IMR-90 (cell line): ENCODE measurements around the gene NMNAT3. TPM values are rescaled to one million over a fixed set of nuclear protein-coding genes. Genes with fewer than 3 reads are reported as not detected.

Experiments
- ATAC-seq: fragments of 200-7000 bp; cut with Tn5 transposase; 2 replicates; pipeline ENCODE4 v1.9.1; 2020; ENCODE audit warnings: low read depth, mild to moderate bottlenecking, moderate library complexity
- BruUV-seq: library from RNA; stranded (reverse); fragments of 400-500 nt; replicated peaks from 2 replicates; lab custom pipeline; 2021; lab: Mats Ljungman, UMichigan
- CTCF ChIA-PET: fragments of 300-600 bp; formaldehyde crosslinking; extraction: SDS; loops from one replicate; lab custom pipeline; 2021; ENCODE audit warnings: antibody characterized with exemption; lab: Yijun Ruan, JAX
- POLR2A ChIA-PET: fragments of 300-600 bp; sonication (Branson Sonifier 250); formaldehyde crosslinking; loops from one replicate; lab custom pipeline; 2022; ENCODE audit warnings: antibody characterized with exemption; ENCODE audit not compliant: unreplicated experiment; lab: Charles Lee
- DNase-seq: peaks from one replicate; pipeline ENCODE4 v3.0.0; 2013
- H2AFZ ChIP-seq: replicated peaks from 2 replicates; pipeline ENCODE3; 2013; ENCODE audit warnings: low read length, mild to moderate bottlenecking; ENCODE audit not compliant: poor library complexity
- H2AK5ac ChIP-seq: 2 replicates; pipeline ENCODE4 v1.6.1; 2013; ENCODE audit warnings: low read depth, low read length, inconsistent platforms
- H2AK9ac ChIP-seq: replicated peaks from 2 replicates; pipeline ENCODE3; 2013; ENCODE audit warnings: mild to moderate bottlenecking, low read depth, low read length, moderate library complexity; ENCODE audit not compliant: poor library complexity
- H2BK120ac ChIP-seq: 2 replicates; pipeline ENCODE4 v1.6.1; 2013; ENCODE audit warnings: low read depth, low read length, inconsistent platforms
- H2BK15ac ChIP-seq: 3 replicates; pipeline ENCODE4 v1.6.1; 2013; ENCODE audit warnings: low read depth, low read length, inconsistent platforms
- H2BK20ac ChIP-seq: 2 replicates; pipeline ENCODE4 v1.6.1; 2013; ENCODE audit warnings: low read depth, mild to moderate bottlenecking, inconsistent platforms, low read length, moderate library complexity
- H2BK5ac ChIP-seq: 2 replicates; pipeline ENCODE4 v1.6.1; 2013; ENCODE audit warnings: mild to moderate bottlenecking, low read depth, low read length, inconsistent platforms; ENCODE audit not compliant: poor library complexity, severe bottlenecking
- H3K14ac ChIP-seq: replicated peaks from 2 replicates; pipeline ENCODE4 v1.6.1; 2013; ENCODE audit warnings: low read depth, low read length, inconsistent platforms
- H3K18ac ChIP-seq: 2 replicates; pipeline ENCODE4 v1.6.1; 2013; ENCODE audit warnings: low read depth, low read length, control low read depth
- H3K23ac ChIP-seq: 2 replicates; pipeline ENCODE4 v1.6.1; 2013; ENCODE audit warnings: low read depth, low read length, inconsistent platforms
- H3K27ac ChIP-seq: 2 replicates; pipeline ENCODE4 v1.5.1; 2013; ENCODE audit warnings: mild to moderate bottlenecking, control low read depth, low read length; ENCODE audit not compliant: insufficient read depth
- H3K27me3 ChIP-seq: 2 replicates; pipeline ENCODE4 v1.6.1; 2013; ENCODE audit warnings: low read length; ENCODE audit not compliant: control insufficient read depth, insufficient read depth
- H3K36me3 ChIP-seq: 2 replicates; pipeline ENCODE4 v1.6.1; 2013; ENCODE audit warnings: low read length, mixed read lengths; ENCODE audit not compliant: control insufficient read depth, insufficient read depth
- H3K4ac ChIP-seq: 2 replicates; pipeline ENCODE4 v1.6.1; 2013; ENCODE audit warnings: low read depth, low read length, inconsistent platforms
- H3K4me1 ChIP-seq: 2 replicates; pipeline ENCODE4 v1.6.1; 2013; ENCODE audit warnings: low read length, mixed read lengths; ENCODE audit not compliant: control insufficient read depth, insufficient read depth
- H3K4me2 ChIP-seq: 2 replicates; pipeline ENCODE4 v1.6.1; 2013; ENCODE audit warnings: low read depth, mild to moderate bottlenecking, control low read depth, low read length, moderate library complexity
- H3K4me3 ChIP-seq: 2 replicates; pipeline ENCODE4 v1.5.1; 2013; ENCODE audit warnings: low read depth, mild to moderate bottlenecking, control low read depth, low read length, moderate library complexity; ENCODE audit not compliant: insufficient read depth
- H3K56ac ChIP-seq: 2 replicates; pipeline ENCODE4 v1.6.1; 2013; ENCODE audit warnings: low read length, inconsistent platforms; ENCODE audit not compliant: insufficient read depth; ENCODE audit errors: extremely low read depth
- H3K79me1 ChIP-seq, 2 experiments: 2 replicates each; pipeline ENCODE4 v1.6.1; 2013; ENCODE audit warnings: low read length in 2 of 2, inconsistent platforms in 1 of 2, low read depth in 1 of 2
- H3K9ac ChIP-seq: 2 replicates; pipeline ENCODE4 v1.6.1; 2013; ENCODE audit warnings: low read depth, low read length, control low read depth
- H3K9me1 ChIP-seq: 2 replicates; pipeline ENCODE4 v1.6.1; 2013; ENCODE audit warnings: low read length, inconsistent platforms; ENCODE audit not compliant: insufficient read depth
- H3K9me3 ChIP-seq: 2 replicates; pipeline ENCODE4 v1.6.1; 2013; ENCODE audit warnings: low read length; ENCODE audit not compliant: control insufficient read depth, insufficient read depth
- H4K20me1 ChIP-seq: 2 replicates; pipeline ENCODE4 v1.6.1; 2013; ENCODE audit warnings: low read length, inconsistent platforms; ENCODE audit not compliant: insufficient read depth
- H4K5ac ChIP-seq: 2 replicates; pipeline ENCODE4 v1.6.1; 2013; ENCODE audit warnings: mild to moderate bottlenecking, low read depth, low read length, control low read depth
- H4K8ac ChIP-seq, 2 experiments: 2 replicates each; pipeline ENCODE4 v1.6.1; 2013; ENCODE audit warnings: low read depth in 2 of 2, low read length in 2 of 2, control low read depth in 1 of 2, inconsistent platforms in 1 of 2
- H4K91ac ChIP-seq: 2 replicates; pipeline ENCODE4 v1.6.1; 2013; ENCODE audit warnings: low read depth, low read length, inconsistent platforms; ENCODE audit not compliant: insufficient read depth
- CHD1 ChIP-seq: IDR thresholded peaks from 2 replicates; pipeline ENCODE4 v1.6.1; 2012; ENCODE audit warnings: low read depth, low read length, improper control_type of control experiment
- CTCF ChIP-seq: conservative IDR thresholded peaks from 2 replicates; pipeline ENCODE4 v1.5.1; 2012; ENCODE audit warnings: mild to moderate bottlenecking, low read depth, low read length, improper control_type of control experiment
- ELK1 ChIP-seq: fragments of 150-350 bp; IDR thresholded peaks from 2 replicates; pipeline ENCODE4 v1.6.1; 2016; ENCODE audit warnings: low read depth, mild to moderate bottlenecking, low read length, moderate library complexity, borderline replicate concordance
- MAFK ChIP-seq: IDR thresholded peaks from 2 replicates; pipeline ENCODE4 v1.6.1; 2012; ENCODE audit warnings: low read depth, low read length, improper control_type of control experiment
- MAZ ChIP-seq: IDR thresholded peaks from 2 replicates; pipeline ENCODE4 v1.6.1; 2012; ENCODE audit warnings: low read depth, mild to moderate bottlenecking, low read length, improper control_type of control experiment, moderate library complexity, borderline replicate concordance
- NFE2L2 ChIP-seq: fragments of 150-350 bp; IDR thresholded peaks from 2 replicates; pipeline ENCODE4 v1.6.1; 2016; ENCODE audit warnings: low read depth, mild to moderate bottlenecking, low read length
- POLR2A ChIP-seq: IDR thresholded peaks from 2 replicates; pipeline ENCODE4 v1.6.1; 2012; ENCODE audit warnings: mild to moderate bottlenecking, low read depth, low read length
- RCOR1 ChIP-seq: IDR thresholded peaks from 2 replicates; pipeline ENCODE4 v1.6.1; 2012; ENCODE audit warnings: mild to moderate bottlenecking, low read length, improper control_type of control experiment; ENCODE audit not compliant: insufficient replicate concordance
- RFX5 ChIP-seq: IDR thresholded peaks from 2 replicates; pipeline ENCODE4 v1.8.0; 2012; ENCODE audit warnings: low read depth, mild to moderate bottlenecking, low read length, moderate library complexity
- SMC3 ChIP-seq: fragments of 150-350 bp; IDR thresholded peaks from 2 replicates; pipeline ENCODE4 v1.6.1; 2016; ENCODE audit warnings: low read depth, mild to moderate bottlenecking, antibody characterized with exemption, low read length, moderate library complexity
- USF2 ChIP-seq: fragments of 150-350 bp; IDR thresholded peaks from 2 replicates; pipeline ENCODE4 v1.6.1; 2017; ENCODE audit warnings: mild to moderate bottlenecking, antibody characterized with exemption, low read length, low read depth
- WGBS, 2 experiments: methylation state at CpG; one replicate each; pipeline versions ENCODE4 v1.1.5 to v1.1.7; 2013; ENCODE audit warnings: missing lambda C conversion rate in 2 of 2; ENCODE audit not compliant: insufficient read length in 1 of 2; ENCODE audit errors: extremely low coverage in 2 of 2; 5-methylcytosine and 5-hydroxymethylcytosine counted together
- dilution Hi-C: fragments of 300-500 bp; cut with HindIII; formaldehyde crosslinking; loops from one replicate; pipeline ENCODE4 v1.14.3; 2018; ENCODE audit warnings: low sequenced_read_pairs; ENCODE audit not compliant: unreplicated experiment
- in situ Hi-C: fragments of 300-500 bp; cut with MboI; formaldehyde crosslinking; loops from 3 replicates; pipeline ENCODE4 v1.14.3; 2019; ENCODE audit warnings: low sequenced_read_pairs, inconsistent platforms, mixed read lengths
- intact Hi-C: fragments of 100-400 bp; cut with micrococcal nuclease; formaldehyde crosslinking; loops from 2 replicates; pipeline ENCODE4 v1.10.0; 2022
- polyA plus RNA-seq, 3 experiments: library from polyadenylated mRNA; depleted of rRNA; stranded (reverse); fragments of >200 nt; gene quantifications; 2 replicates each; pipeline ENCODE4 v1.2.3, GENCODE V29; 2012; ENCODE audit warnings: low replicate concordance in 1 of 3
- total RNA-seq: library from RNA; depleted of rRNA; stranded (reverse); fragments of >200 nt; gene quantifications from 2 replicates; pipeline ENCODE4 v1.2.3, GENCODE V29; 2012

Gene NMNAT3
- total and polyA plus RNA-seq, 2 of the 4 experiments (the other 2 are of a cell fraction): 0.12 to 0.36 TPM

DNA sequence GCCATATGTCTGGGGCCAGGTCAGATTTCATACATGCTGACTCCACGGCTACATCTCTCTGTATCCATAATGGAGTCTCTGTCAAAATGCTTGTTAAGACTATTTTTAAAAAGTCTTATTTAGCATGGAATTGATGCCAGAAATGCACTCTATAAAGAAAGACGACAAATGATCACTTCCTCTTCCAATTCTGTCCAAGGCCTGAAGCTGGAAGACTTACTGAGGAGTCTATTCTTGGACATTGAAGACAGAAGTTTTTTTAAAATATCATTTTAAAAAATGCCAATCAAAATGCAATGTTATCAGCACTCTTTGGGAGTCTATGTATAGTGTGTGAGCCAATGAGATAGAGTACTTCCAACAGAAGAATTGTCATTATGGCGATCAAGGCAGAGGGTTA, 27.9 kb upstream of the NMNAT3 start:
- CTCF ChIA-PET: no interaction called here
- no peak for DNase-seq

More for the DNA sequence above, 27.9 kb upstream of the NMNAT3 start:
- Histone ChIP-seq H3K79me1 (no peaks in the 10 kb centered on the region), H3K27me3 (no peaks in the 10 kb centered on the region), H3K9me3 (no peaks in the 10 kb centered on the region), H3K23ac (no peak overlapping the region), H2AFZ (no peak overlapping the region), H3K18ac (no peak overlapping the region), H3K4me3 (no peak overlapping the region), H4K20me1 (no peaks in the 10 kb centered on the region), H2BK15ac (no peak overlapping the region), H2BK20ac (no peak overlapping the region), H3K4me1 (no peaks in the 10 kb centered on the region), H2AK9ac (no peak overlapping the region), H2BK5ac (no peak overlapping the region), H2AK5ac (no peak overlapping the region), H2BK120ac (no peak overlapping the region), H3K4me2 (no peak overlapping the region), H3K56ac (no peak overlapping the region), H3K9ac (no peak overlapping the region), H3K36me3 (no peaks in the 10 kb centered on the region), H4K91ac (no peak overlapping the region), H3K27ac (no peak overlapping the region), H4K8ac (no peak overlapping the region), H3K9me1 (no peaks in the 10 kb centered on the region), H4K5ac (no peak overlapping the region), H3K14ac (no peak overlapping the region), H3K4ac (no peak overlapping the region)
- intact Hi-C loops: no loop called here
- dilution Hi-C loops: no loop called here
- no peak for TF ChIP-seq RFX5
- TF ChIP-seq ELK1: no peak
- no peak for TF ChIP-seq MAZ
- TF ChIP-seq NFE2L2: no peak
- no peak for TF ChIP-seq MAFK
- TF ChIP-seq SMC3: no peak
- no peak for TF ChIP-seq USF2
- TF ChIP-seq POLR2A: no peak
- no peak for TF ChIP-seq RCOR1
- TF ChIP-seq CHD1: no peak
- TF ChIP-seq CTCF: no peak
- WGBS, 2 experiments: no CpG with 5 or more reads among the region's 3 CpGs
- no TSS peak for BruUV-seq
- POLR2A ChIA-PET: no interaction called here
- no peak for ATAC-seq
- in situ Hi-C loops: no loop called here
